Breast epithelium (tissue), 3 donors: ENCODE results near the gene GORASP2.

ENCODE experiments used
- POLR2A ChIP-seq: fragments of 450-650 bp; IDR thresholded peaks from one replicate; pipeline ENCODE4 v1.6.1; 2016; ENCODE audit warnings: antibody characterized with exemption, mild to moderate bottlenecking, moderate library complexity
- TF ChIP-seq, protein P1 (sequence below), 3 donors: fragments of 450-650 bp; IDR thresholded peaks; one replicate each; pipeline ENCODE4 v1.5.1; 2016 to 2017; ENCODE audit warnings: antibody characterized with exemption in 3 of 3, mild to moderate bottlenecking in 3 of 3, moderate library complexity in 3 of 3

DNA sequence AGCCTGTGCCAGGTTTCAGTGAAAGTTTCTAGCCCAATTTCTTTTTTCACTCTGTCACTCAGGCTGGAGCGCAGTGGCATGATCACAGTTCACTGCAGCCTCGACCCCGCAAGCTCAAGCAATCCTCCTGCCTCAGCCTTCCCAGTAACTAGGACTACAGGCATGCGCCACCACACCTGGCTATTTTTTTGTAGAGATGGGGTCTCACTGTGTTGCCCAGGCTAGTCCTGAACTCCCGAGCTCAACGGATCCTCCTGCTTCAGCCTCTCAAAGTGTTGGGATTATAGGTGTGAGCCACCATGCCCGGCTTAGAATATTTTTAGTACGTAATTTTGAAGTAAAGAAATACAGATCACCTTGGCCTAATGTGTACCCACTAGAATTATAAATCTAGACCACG lies 87.1 kb downstream of the GORASP2 start:
- no peak for TF ChIP-seq POLR2A
- TF ChIP-seq, protein P1, sequence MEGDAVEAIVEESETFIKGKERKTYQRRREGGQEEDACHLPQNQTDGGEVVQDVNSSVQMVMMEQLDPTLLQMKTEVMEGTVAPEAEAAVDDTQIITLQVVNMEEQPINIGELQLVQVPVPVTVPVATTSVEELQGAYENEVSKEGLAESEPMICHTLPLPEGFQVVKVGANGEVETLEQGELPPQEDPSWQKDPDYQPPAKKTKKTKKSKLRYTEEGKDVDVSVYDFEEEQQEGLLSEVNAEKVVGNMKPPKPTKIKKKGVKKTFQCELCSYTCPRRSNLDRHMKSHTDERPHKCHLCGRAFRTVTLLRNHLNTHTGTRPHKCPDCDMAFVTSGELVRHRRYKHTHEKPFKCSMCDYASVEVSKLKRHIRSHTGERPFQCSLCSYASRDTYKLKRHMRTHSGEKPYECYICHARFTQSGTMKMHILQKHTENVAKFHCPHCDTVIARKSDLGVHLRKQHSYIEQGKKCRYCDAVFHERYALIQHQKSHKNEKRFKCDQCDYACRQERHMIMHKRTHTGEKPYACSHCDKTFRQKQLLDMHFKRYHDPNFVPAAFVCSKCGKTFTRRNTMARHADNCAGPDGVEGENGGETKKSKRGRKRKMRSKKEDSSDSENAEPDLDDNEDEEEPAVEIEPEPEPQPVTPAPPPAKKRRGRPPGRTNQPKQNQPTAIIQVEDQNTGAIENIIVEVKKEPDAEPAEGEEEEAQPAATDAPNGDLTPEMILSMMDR (IDR thresholded peaks at IDR 0.05): no peak
